HCT116 (cell line): Measurements from ENCODE around the gene PAMR1. TPM values are rescaled to one million over a fixed set of nuclear protein-coding genes. Genes with fewer than 3 reads are reported as not detected.

Source experiments
- ATAC-seq: fragments of 200-7000 bp; cut with Tn5 transposase; 2 replicates; pipeline ENCODE4 v1.9.1; 2020; ENCODE audit warnings: mild to moderate bottlenecking, moderate library complexity
- BruUV-seq: library from RNA; stranded (reverse); fragments of 400-500 nt; replicated peaks from 2 replicates; lab custom pipeline; 2021; lab: Mats Ljungman, UMichigan
- CTCF ChIA-PET: fragments of 300-600 bp; sonication (Branson Sonifier 250); formaldehyde crosslinking; loops from one replicate; lab custom pipeline; 2021; ENCODE audit warnings: antibody characterized with exemption; lab: Charles Lee
- POLR2A ChIA-PET: fragments of 300-600, 350-600 bp; sonication (Branson Sonifier 250); formaldehyde crosslinking; loops from one replicate; lab custom pipeline; 2021; ENCODE audit warnings: antibody characterized with exemption; lab: Charles Lee
- RAD21 ChIA-PET, 2 experiments: fragments of 300-600 bp; sonication (Branson Sonifier 250); formaldehyde crosslinking; loops; one replicate each; lab custom pipeline; 2023; ENCODE audit warnings: low total read pairs in 2 of 2; ENCODE audit not compliant: uncharacterized antibody in 2 of 2, unreplicated experiment in 2 of 2, low non-redundant PET in 1 of 2; lab: Charles Lee
- DNase-seq: peaks from one replicate; pipeline ENCODE4 v3.0.0-alpha.2; 2010; ENCODE audit warnings: low read depth, low spot score
- H2AFZ ChIP-seq: fragments of 200-600 bp; shearing (Covaris generic), sonication (generic); 2 replicates; pipeline ENCODE4 v1.6.1; 2017; ENCODE audit warnings: low read depth, mixed run types, mixed read lengths, antibody characterized with exemption, low read length; ENCODE audit not compliant: poor library complexity, severe bottlenecking
- H3K27ac ChIP-seq: 2 replicates; pipeline ENCODE4 v1.5.1; 2012; ENCODE audit warnings: low read depth, low read length
- H3K27me3 ChIP-seq: fragments of 200-600 bp; sonication (generic); 2 replicates; pipeline ENCODE4 v1.6.1; 2016; ENCODE audit warnings: mixed run types, low read length, mixed read lengths; ENCODE audit not compliant: insufficient read depth
- H3K36me3 ChIP-seq, 2 experiments: fragments of 200-500 bp in 1 of 2; fragments of 200-600 bp in 1 of 2; sonication (Bioruptor generic) in 1 of 2; sonication (generic) in 1 of 2; 2 replicates each; pipeline versions ENCODE4 v1.5.1 to v1.6.1; 2014 to 2016; ENCODE audit warnings: low read length in 2 of 2, inconsistent platforms in 1 of 2, mixed read lengths in 1 of 2, mixed run types in 1 of 2; ENCODE audit not compliant: insufficient read depth in 2 of 2, control insufficient read depth in 1 of 2
- H3K4me1 ChIP-seq, 2 experiments: fragments of 200-600 bp in 1 of 2; sonication (generic) in 1 of 2; 2 replicates each; pipeline versions ENCODE4 v1.5.1 to v1.6.1; 2012 to 2017; ENCODE audit warnings: low read length in 2 of 2, inconsistent platforms in 1 of 2, mild to moderate bottlenecking in 1 of 2, mixed read lengths in 1 of 2, mixed run types in 1 of 2, moderate library complexity in 1 of 2; ENCODE audit not compliant: insufficient read depth in 2 of 2, control insufficient read depth in 1 of 2
- H3K4me2 ChIP-seq: fragments of 200-600 bp; sonication (generic); 2 replicates; pipeline ENCODE4 v1.6.1; 2017; ENCODE audit warnings: mixed run types, low read length, mixed read lengths
- H3K4me3 ChIP-seq, 2 experiments: fragments of 200-600 bp in 1 of 2; sonication (generic) in 1 of 2; replicated peaks in 1 of 2; 2 replicates each; pipeline ENCODE4 v1.5.1; 2011 to 2016; ENCODE audit warnings: low read length in 2 of 2, control low read depth in 1 of 2, low read depth in 1 of 2, mild to moderate bottlenecking in 1 of 2, mixed read lengths in 1 of 2, mixed run types in 1 of 2
- H3K79me2 ChIP-seq: fragments of 200-600 bp; sonication (generic); 2 replicates; pipeline ENCODE4 v1.6.1; 2017; ENCODE audit warnings: mild to moderate bottlenecking, mixed run types, low read length, moderate library complexity, mixed read lengths; ENCODE audit not compliant: insufficient read depth
- H3K9ac ChIP-seq: fragments of 200-600 bp; sonication (generic); 2 replicates; pipeline ENCODE4 v1.6.1; 2016; ENCODE audit warnings: low read length, mixed read lengths
- H3K9me2 ChIP-seq: fragments of 200-600 bp; sonication (generic), shearing (Covaris generic); 2 replicates; pipeline ENCODE4 v1.6.1; 2017; ENCODE audit warnings: mixed run types, mild to moderate bottlenecking, moderate library complexity; ENCODE audit not compliant: insufficient read depth
- H3K9me3 ChIP-seq, 2 experiments: fragments of 200-500 bp in 1 of 2; fragments of 200-600 bp in 1 of 2; sonication (Bioruptor generic) in 1 of 2; sonication (generic) in 1 of 2; 2 replicates each; pipeline ENCODE4 v1.6.1; 2014 to 2017; ENCODE audit warnings: low read length in 2 of 2, mixed read lengths in 2 of 2, inconsistent platforms in 1 of 2, low read depth in 1 of 2, mild to moderate bottlenecking in 1 of 2, mixed run types in 1 of 2, moderate library complexity in 1 of 2; ENCODE audit not compliant: control insufficient read depth in 1 of 2, insufficient read depth in 1 of 2
- H4K20me1 ChIP-seq: fragments of 200-600 bp; sonication (generic), shearing (Covaris generic); 2 replicates; pipeline ENCODE4 v1.6.1; 2017; ENCODE audit warnings: mixed run types, mild to moderate bottlenecking, moderate library complexity; ENCODE audit not compliant: insufficient read depth
- EGR1 ChIP-seq: IDR thresholded peaks from 2 replicates; pipeline ENCODE4 v1.6.1; 2012; ENCODE audit warnings: low read depth
- RAD21 ChIP-seq: IDR thresholded peaks from 2 replicates; pipeline ENCODE4 v1.6.1; 2012; ENCODE audit warnings: low read depth, mild to moderate bottlenecking
- REST ChIP-seq: IDR thresholded peaks from 2 replicates; pipeline ENCODE4 v1.6.1; 2012; ENCODE audit warnings: low read depth
- SIN3A ChIP-seq: IDR thresholded peaks from 2 replicates; pipeline ENCODE4 v1.6.1; 2012; ENCODE audit warnings: low read depth
- SRF ChIP-seq: IDR thresholded peaks from 2 replicates; pipeline ENCODE4 v1.6.1; 2012; ENCODE audit warnings: low read depth
- YY1 ChIP-seq: IDR thresholded peaks from 2 replicates; pipeline ENCODE4 v1.6.1; 2011; ENCODE audit warnings: low read length, low read depth, moderate library complexity, mild to moderate bottlenecking; ENCODE audit not compliant: insufficient replicate concordance; ENCODE audit errors: extremely low read depth
- ZFX ChIP-seq: fragments of 450-650 bp; IDR thresholded peaks from 2 replicates; pipeline ENCODE4 v1.6.1; 2017
- intact Hi-C: fragments of 100-400 bp; cut with micrococcal nuclease; formaldehyde crosslinking; loops from 2 replicates; pipeline ENCODE4 v1.10.0; 2022
- total RNA-seq: library from RNA; stranded (reverse); gene quantifications from one replicate; pipeline ENCODE4 v1.2.1, GENCODE V29; 2021; ENCODE audit not compliant: unreplicated experiment
- TF ChIP-seq, protein P1 (sequence below): IDR thresholded peaks from 2 replicates; pipeline ENCODE4 v1.6.1; 2012
- TF ChIP-seq, protein P2 (sequence below): IDR thresholded peaks from 2 replicates; pipeline ENCODE4 v1.6.1; 2012

PAMR1 gene
- total RNA-seq, 1 experiment from 2014 or later: not detected

DNA sequence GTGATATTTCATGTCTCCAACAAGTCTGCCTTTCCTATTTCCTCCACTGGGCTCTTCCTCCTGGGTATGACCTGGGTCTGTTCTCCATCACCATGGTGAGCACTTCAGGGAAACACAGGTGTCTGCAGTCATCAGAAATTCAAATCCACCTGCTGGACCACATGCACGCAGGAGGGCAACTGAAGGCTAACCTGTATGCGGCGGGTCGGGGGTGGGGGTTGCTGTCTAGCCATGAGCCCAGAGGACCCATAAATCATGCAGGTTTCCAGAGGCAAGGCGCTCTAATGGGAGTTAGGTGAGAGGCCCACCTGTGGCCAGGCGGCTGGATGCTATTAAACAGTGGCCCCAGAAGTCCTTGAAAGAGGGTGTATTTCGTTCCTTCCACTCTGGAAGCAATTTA, 11.1 kb upstream of the PAMR1 start:
- H3K4me3 ChIP-seq: no peak overlapping the region
- POLR2A ChIA-PET: no interaction called here

More for the DNA sequence above, 11.1 kb upstream of the PAMR1 start:
- Histone ChIP-seq H2AFZ (no peak overlapping the region), H3K4me2 (no peak overlapping the region), H3K9me2 (no peaks in the 10 kb centered on the region), H3K27ac (no peak overlapping the region), H4K20me1 (no peaks in the 10 kb centered on the region), H3K4me1 (no peaks in the 10 kb centered on the region), H3K79me2 (no peaks in the 10 kb centered on the region), H3K27me3 (no peaks in the 10 kb centered on the region), H3K9me3 (no peaks in the 10 kb centered on the region), H3K9ac (no peak overlapping the region), H3K36me3 (no peaks in the 10 kb centered on the region)
- ChIA-PET RAD21 (no interaction called here), CTCF (no interaction called here)
- intact Hi-C loops: no loop called here
- no TSS peak for BruUV-seq
- TF ChIP-seq, protein P1, sequence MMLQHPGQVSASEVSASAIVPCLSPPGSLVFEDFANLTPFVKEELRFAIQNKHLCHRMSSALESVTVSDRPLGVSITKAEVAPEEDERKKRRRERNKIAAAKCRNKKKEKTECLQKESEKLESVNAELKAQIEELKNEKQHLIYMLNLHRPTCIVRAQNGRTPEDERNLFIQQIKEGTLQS: no peak
- TF ChIP-seq REST (no peak), YY1 (no peak), EGR1 (no peak), SIN3A (no peak), ZFX (no peak), RAD21 (no peak), SRF (no peak)
- TF ChIP-seq, protein P2, sequence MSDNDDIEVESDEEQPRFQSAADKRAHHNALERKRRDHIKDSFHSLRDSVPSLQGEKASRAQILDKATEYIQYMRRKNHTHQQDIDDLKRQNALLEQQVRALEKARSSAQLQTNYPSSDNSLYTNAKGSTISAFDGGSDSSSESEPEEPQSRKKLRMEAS: no peak
- ATAC-seq (no peak), DNase-seq (no peak)
